PC-9 (cell line): Measurements from ENCODE around the gene LARP4. TPM values are rescaled to one million over a fixed set of nuclear protein-coding genes. Genes with fewer than 3 reads are reported as not detected.

Source experiments
- BruUV-seq: library from RNA; stranded (reverse); fragments of 400-500 nt; replicated peaks from 2 replicates; lab custom pipeline; 2021; lab: Mats Ljungman, UMichigan
- CTCF ChIA-PET: fragments of 300-600 bp; sonication (Branson Sonifier 250); formaldehyde crosslinking; loops from one replicate; lab custom pipeline; 2022; ENCODE audit warnings: antibody characterized with exemption; lab: Charles Lee
- POLR2A ChIA-PET: fragments of 300-600 bp; sonication (Branson Sonifier 250); formaldehyde crosslinking; loops from one replicate; lab custom pipeline; 2022; ENCODE audit warnings: antibody characterized with exemption; ENCODE audit not compliant: unreplicated experiment; lab: Charles Lee
- DNase-seq, 2 experiments: peaks; one replicate each; pipeline versions ENCODE4 v3.0.0 to v3.0.0-alpha.2; 2015 to 2022; ENCODE audit warnings: mixed read lengths in 1 of 2
- H2AFZ ChIP-seq: fragments of 200-600 bp; sonication (generic); 2 replicates; pipeline ENCODE4 v1.8.1; 2017; ENCODE audit warnings: antibody characterized with exemption
- H3F3A ChIP-seq: fragments of 200-600 bp; sonication (generic); 2 replicates; pipeline ENCODE4 v1.8.1; 2017; ENCODE audit warnings: antibody characterized with exemption, mild to moderate bottlenecking, low read depth; ENCODE audit not compliant: insufficient read depth
- H3K27ac ChIP-seq: fragments of 200-600 bp; sonication (generic); 2 replicates; pipeline ENCODE4 v1.6.1; 2016; ENCODE audit warnings: mixed run types
- H3K27me3 ChIP-seq: fragments of 200-600 bp; sonication (generic); 2 replicates; pipeline ENCODE4 v1.6.1; 2016; ENCODE audit warnings: low read depth, mixed run types; ENCODE audit not compliant: insufficient read depth
- H3K36me3 ChIP-seq: fragments of 200-600 bp; sonication (generic); 2 replicates; pipeline ENCODE4 v1.6.1; 2016; ENCODE audit warnings: low read depth, mixed run types
- H3K4me1 ChIP-seq: fragments of 200-600 bp; sonication (generic); replicated peaks from 2 replicates; pipeline ENCODE4 v1.6.1; 2016; ENCODE audit warnings: mixed run types; ENCODE audit not compliant: insufficient read depth
- H3K4me2 ChIP-seq: fragments of 200-600 bp; sonication (generic); 2 replicates; pipeline ENCODE4 v1.6.1; 2017; ENCODE audit warnings: mixed run types
- H3K4me3 ChIP-seq: fragments of 200-600 bp; sonication (generic); 2 replicates; pipeline ENCODE4 v1.6.1; 2016; ENCODE audit warnings: mixed run types
- H3K79me2 ChIP-seq: fragments of 200-600 bp; sonication (generic); 2 replicates; pipeline ENCODE4 v1.6.1; 2017; ENCODE audit warnings: low read depth, mixed run types
- H3K9me2 ChIP-seq: fragments of 200-600 bp; sonication (generic); 2 replicates; pipeline ENCODE4 v1.8.1; 2017; ENCODE audit warnings: mild to moderate bottlenecking; ENCODE audit not compliant: insufficient read depth
- H3K9me3 ChIP-seq: fragments of 200-600 bp; sonication (generic); 2 replicates; pipeline ENCODE4 v1.8.1; 2016; ENCODE audit warnings: low read depth; ENCODE audit not compliant: insufficient read depth
- H4K20me1 ChIP-seq: fragments of 200-600 bp; sonication (generic); 2 replicates; pipeline ENCODE4 v1.8.1; 2017; ENCODE audit not compliant: insufficient read depth
- EZH2 ChIP-seq: fragments of 200-600 bp; sonication (generic); IDR thresholded peaks from 2 replicates; pipeline ENCODE4 v1.8.0; 2017; ENCODE audit warnings: antibody characterized with exemption, low read depth
- intact Hi-C: fragments of 100-400 bp; cut with micrococcal nuclease; formaldehyde crosslinking; loops from one replicate; pipeline ENCODE4 v1.10.0; 2022; ENCODE audit not compliant: unreplicated experiment
- total RNA-seq: library from RNA; stranded (reverse); gene quantifications from 2 replicates; pipeline ENCODE4 v1.2.3, GENCODE V29; 2021
- TF ChIP-seq, protein P1 (sequence below): fragments of 200-600 bp; sonication (generic); conservative IDR thresholded peaks from 2 replicates; pipeline ENCODE4 v1.6.1; 2017; ENCODE audit warnings: mixed run types, antibody characterized with exemption, mild to moderate bottlenecking, moderate library complexity

LARP4 gene
- total RNA-seq, 1 experiment from 2014 or later, result 74.2 TPM

DNA sequence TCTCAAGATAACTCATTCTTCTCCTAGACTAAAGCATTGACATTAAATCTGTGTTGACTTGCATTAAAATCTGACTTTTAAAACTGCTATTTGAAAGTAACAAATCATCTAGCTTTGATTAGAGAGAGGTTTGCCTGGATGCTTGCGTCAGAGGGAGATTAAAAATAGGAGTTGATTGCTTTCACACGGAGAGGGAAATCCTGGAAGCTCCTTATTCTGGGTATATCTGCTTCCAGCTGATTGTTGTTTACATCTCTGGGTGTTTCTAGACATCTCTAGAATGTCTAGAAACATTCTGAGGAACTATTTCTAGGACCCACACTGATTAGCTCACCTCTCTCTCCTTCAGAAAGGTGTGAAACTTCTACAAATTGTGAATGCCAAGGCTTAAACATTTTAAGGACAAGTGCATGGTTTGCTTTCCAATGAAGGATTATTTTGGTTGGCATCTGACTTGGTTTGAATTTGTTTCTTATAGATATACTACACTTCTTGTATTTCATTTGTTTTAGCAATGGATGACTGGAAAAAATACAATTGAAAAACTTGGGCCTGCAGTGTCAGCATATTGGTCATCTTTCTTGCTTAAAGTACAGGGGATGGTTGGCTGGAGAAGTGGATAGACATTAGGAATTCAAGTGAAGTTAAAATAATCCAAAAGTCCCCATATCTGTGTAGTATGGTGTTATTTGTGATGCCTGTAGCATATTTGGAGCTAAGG is 106.2 kb downstream of the LARP4 start:
- H3K4me3 ChIP-seq, result peak overlapping the region; percentile 96; the same call in 1 of the 2 replicates
- peaks cover 30% of the 10 kb centered on the region for H3K4me1 ChIP-seq
- BruUV-seq, result no TSS peak
- H3K79me2 ChIP-seq, result peaks cover 70% of the 10 kb centered on the region
- H3K9me2 ChIP-seq, result no peaks in the 10 kb centered on the region
- H2AFZ ChIP-seq, result no peak overlapping the region
- H3K9me3 ChIP-seq, result no peaks in the 10 kb centered on the region
- ChIA-PET CTCF (interaction anchor here (0.5 to 0.9 kb wide), 4 partner anchors 84 to 509 kb away, joined by 3 to 7 read pairs (median 4); no protein-coding TSS in a partner anchor), POLR2A (interaction anchor here (0.5 to 0.9 kb wide), 3 partner anchors 115 to 138 kb away, joined by 4 to 6 read pairs (median 5); no protein-coding TSS in a partner anchor)
- H4K20me1 ChIP-seq, result peaks cover 25% of the 10 kb centered on the region
- no peak for TF ChIP-seq EZH2
- TF ChIP-seq, protein P1, sequence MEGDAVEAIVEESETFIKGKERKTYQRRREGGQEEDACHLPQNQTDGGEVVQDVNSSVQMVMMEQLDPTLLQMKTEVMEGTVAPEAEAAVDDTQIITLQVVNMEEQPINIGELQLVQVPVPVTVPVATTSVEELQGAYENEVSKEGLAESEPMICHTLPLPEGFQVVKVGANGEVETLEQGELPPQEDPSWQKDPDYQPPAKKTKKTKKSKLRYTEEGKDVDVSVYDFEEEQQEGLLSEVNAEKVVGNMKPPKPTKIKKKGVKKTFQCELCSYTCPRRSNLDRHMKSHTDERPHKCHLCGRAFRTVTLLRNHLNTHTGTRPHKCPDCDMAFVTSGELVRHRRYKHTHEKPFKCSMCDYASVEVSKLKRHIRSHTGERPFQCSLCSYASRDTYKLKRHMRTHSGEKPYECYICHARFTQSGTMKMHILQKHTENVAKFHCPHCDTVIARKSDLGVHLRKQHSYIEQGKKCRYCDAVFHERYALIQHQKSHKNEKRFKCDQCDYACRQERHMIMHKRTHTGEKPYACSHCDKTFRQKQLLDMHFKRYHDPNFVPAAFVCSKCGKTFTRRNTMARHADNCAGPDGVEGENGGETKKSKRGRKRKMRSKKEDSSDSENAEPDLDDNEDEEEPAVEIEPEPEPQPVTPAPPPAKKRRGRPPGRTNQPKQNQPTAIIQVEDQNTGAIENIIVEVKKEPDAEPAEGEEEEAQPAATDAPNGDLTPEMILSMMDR, result no peak
- H3K27ac ChIP-seq, result no peak overlapping the region
- no peaks in the 10 kb centered on the region for H3K27me3 ChIP-seq
- intact Hi-C loops, result no loop called here
- 0 out of 2 replicates have a peak, but pooled peaks cover 6% of the 10 kb centered on the region for H3K36me3 ChIP-seq
- no peak for DNase-seq
- H3F3A ChIP-seq, result peaks cover 11% of the 10 kb centered on the region; the same call in 1 of the 2 replicates
- H3K4me2 ChIP-seq, result peak overlapping the region; percentile 96

GRCh38 chr12:50507474-50507838 is 106.8 kb downstream of the LARP4 start:
- Histone ChIP-seq H3K9me2 (no peaks in the 10 kb centered on the region), H3K4me3 (peak overlapping the region; percentile 96; the same call in 1 of the 2 replicates), H3K4me2 (peak overlapping the region; percentile 96), H4K20me1 (peaks cover 25% of the 10 kb centered on the region), H3K36me3 (0 out of 2 replicates have a peak, but pooled peaks cover 6% of the 10 kb centered on the region), H3F3A (peaks cover 11% of the 10 kb centered on the region; the same call in 1 of the 2 replicates), H2AFZ (no peak overlapping the region), H3K27me3 (no peaks in the 10 kb centered on the region), H3K79me2 (peaks cover 76% of the 10 kb centered on the region), H3K27ac (no peak overlapping the region), H3K9me3 (no peaks in the 10 kb centered on the region), H3K4me1 (peaks cover 30% of the 10 kb centered on the region)
- POLR2A ChIA-PET, result interaction anchor here (0.6 to 0.9 kb wide), 2 partner anchors 134 to 138 kb away, joined by 4 to 6 read pairs; no protein-coding TSS in a partner anchor
- no peak for DNase-seq
- intact Hi-C loops, result no loop called here
- BruUV-seq, result no TSS peak
- TF ChIP-seq, protein P1, result no peak
- no peak for TF ChIP-seq EZH2
- CTCF ChIA-PET, result interaction anchor here (0.6 kb wide), 1 partner anchor 129 kb away, joined by 7 read pairs; no protein-coding TSS in a partner anchor

GRCh38 chr12:50507930-50508329 is 107.2 kb downstream of the LARP4 start:
- intact Hi-C loops, result no loop called here
- Histone ChIP-seq H2AFZ (no peak overlapping the region), H3K4me2 (peak overlapping the region; percentile 96), H3K79me2 (peaks cover 80% of the 10 kb centered on the region), H3K27me3 (no peaks in the 10 kb centered on the region), H3K4me3 (no peak overlapping the region), H3K36me3 (0 out of 2 replicates have a peak, but pooled peaks cover 6% of the 10 kb centered on the region), H3F3A (peaks cover 11% of the 10 kb centered on the region; the same call in 1 of the 2 replicates), H3K4me1 (peaks cover 30% of the 10 kb centered on the region), H3K27ac (no peak overlapping the region), H3K9me3 (no peaks in the 10 kb centered on the region), H4K20me1 (peaks cover 25% of the 10 kb centered on the region), H3K9me2 (no peaks in the 10 kb centered on the region)
- CTCF ChIA-PET, result interaction anchor here (0.6 kb wide), 2 partner anchors 129 to 613 kb away, joined by 3 to 7 read pairs; no protein-coding TSS in a partner anchor
- DNase-seq, result no peak
- TF ChIP-seq, protein P1, result no peak
- TF ChIP-seq EZH2, result no peak
- POLR2A ChIA-PET, result interaction anchor here (0.6 kb wide), 1 partner anchor 135 kb away, joined by 4 read pairs; no protein-coding TSS in a partner anchor
- no TSS peak for BruUV-seq
